ENCODE results near the gene LPAR5. TPM values are rescaled to one million over a fixed set of nuclear protein-coding genes. Genes with fewer than 3 reads are reported as not detected.
A peak's percentile ranks its signal among the peaks of the same experiment; 100 is the strongest.

The LPAR5 gene
- polyA plus RNA-seq (2011; rRNA removed) (not detected in 2 replicates), polyA minus RNA-seq (2011; rRNA and poly(A)+ RNA removed) (not detected in 2 replicates)

DNA sequence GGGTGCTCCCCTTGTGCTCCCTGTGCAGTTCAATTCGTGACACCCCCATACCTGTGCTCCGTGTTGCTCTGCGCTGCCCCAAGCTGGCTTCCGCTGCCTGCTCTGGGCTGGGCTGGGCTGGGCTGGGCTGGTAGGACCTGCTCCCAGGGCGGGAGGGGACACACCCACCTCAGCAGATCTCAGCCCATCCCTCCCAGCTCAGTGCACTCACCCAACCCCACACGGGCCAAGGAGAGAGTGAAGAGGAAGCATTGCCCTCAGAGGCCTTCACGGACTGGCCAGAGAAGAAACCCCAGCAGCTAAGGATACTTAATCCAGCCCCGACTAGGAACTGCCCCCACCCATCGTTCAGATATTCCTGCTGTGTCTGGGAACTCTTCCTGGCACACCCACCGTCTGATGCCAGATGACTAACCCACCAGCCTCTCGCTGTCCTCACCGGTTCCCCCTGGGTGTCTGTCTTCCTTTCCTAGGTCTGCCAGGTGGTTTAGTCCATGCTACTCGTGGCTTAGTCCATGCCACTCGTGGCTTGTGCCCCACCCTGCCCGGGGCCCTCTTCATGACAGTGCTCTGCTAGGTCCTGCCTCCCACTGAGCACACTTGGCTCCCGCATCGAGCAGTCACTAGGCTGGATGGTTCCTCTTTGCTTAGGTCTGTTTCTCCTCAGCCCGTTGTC is at the start of gene LPAR5:
Gene LPAR5, minus strand, starts transcription at position 104 of the 676 bp plus-strand sequence. CDS start 14,711 bp downstream, outside the sequence.
- peaks cover 11% of the 10 kb centered on the region for H3K27me3 ChIP-seq (ENCODE audit: control insufficient read depth, insufficient read depth, low read length)
- H3K27ac ChIP-seq (ENCODE audit: low read depth, low read length): no peak within 1 kb of the TSS
- H3K9me3 ChIP-seq (ENCODE audit: control insufficient read depth, insufficient read depth, low read length): no peaks in the 10 kb centered on the region; the same call in none of the 2 replicates
- TF ChIP-seq, protein P1, sequence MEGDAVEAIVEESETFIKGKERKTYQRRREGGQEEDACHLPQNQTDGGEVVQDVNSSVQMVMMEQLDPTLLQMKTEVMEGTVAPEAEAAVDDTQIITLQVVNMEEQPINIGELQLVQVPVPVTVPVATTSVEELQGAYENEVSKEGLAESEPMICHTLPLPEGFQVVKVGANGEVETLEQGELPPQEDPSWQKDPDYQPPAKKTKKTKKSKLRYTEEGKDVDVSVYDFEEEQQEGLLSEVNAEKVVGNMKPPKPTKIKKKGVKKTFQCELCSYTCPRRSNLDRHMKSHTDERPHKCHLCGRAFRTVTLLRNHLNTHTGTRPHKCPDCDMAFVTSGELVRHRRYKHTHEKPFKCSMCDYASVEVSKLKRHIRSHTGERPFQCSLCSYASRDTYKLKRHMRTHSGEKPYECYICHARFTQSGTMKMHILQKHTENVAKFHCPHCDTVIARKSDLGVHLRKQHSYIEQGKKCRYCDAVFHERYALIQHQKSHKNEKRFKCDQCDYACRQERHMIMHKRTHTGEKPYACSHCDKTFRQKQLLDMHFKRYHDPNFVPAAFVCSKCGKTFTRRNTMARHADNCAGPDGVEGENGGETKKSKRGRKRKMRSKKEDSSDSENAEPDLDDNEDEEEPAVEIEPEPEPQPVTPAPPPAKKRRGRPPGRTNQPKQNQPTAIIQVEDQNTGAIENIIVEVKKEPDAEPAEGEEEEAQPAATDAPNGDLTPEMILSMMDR (IDR thresholded peaks at IDR 0.05; ENCODE audit: low read depth, low read length): no peak
- CTCF ChIA-PET: interaction anchor here (1.2 kb wide), 1 partner anchor 48 kb away, joined by 3 read pairs; no protein-coding TSS in a partner anchor
- no peak within 1 kb of the TSS for H3K4me3 ChIP-seq (ENCODE audit: low read depth, low read length)
- POLR2A ChIA-PET: no interaction called here
- no peak for DNase-seq (ENCODE audit: low read depth, low spot score)

DNA sequence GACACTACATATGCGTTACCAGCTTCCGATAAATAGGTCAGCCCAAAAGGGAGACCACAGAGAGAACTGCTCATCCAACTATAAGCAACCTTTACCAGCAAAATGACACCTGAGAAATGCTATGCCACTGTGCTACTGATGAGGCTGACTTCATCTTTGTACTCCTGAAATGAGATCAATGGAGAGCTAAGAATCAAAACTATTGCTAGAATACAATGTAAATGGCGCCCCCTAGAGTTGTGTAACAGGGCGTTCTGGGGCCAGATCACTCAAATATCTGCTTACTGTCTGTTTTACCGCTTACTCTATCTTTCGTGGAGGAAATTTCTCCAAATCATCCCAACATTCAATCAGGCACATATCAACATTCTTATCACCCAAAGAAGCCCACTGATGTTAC is 48.9 kb upstream of the LPAR5 start:
- ChIA-PET POLR2A (interaction anchor here (0.7 kb wide), 1 partner anchor 39 kb away, joined by 3 read pairs; the partner anchor contains the start of gene COPS7A), CTCF (interaction anchor here (0.5 to 1.6 kb wide), 14 partner anchors 12 to 1147 kb away, joined by 3 to 15 read pairs (median 3); partner anchors contain the start of genes LPAR5 and MLF2)
- TF ChIP-seq, protein P1 (IDR thresholded peaks at IDR 0.05; ENCODE audit: low read depth, low read length): peak; percentile 51
- no peaks in the 10 kb centered on the region for H3K9me3 ChIP-seq (ENCODE audit: control insufficient read depth, insufficient read depth, low read length)
- DNase-seq (ENCODE audit: low read depth, low spot score): no peak
- no peak overlapping the region for H3K27ac ChIP-seq (ENCODE audit: low read depth, low read length)
- H3K4me3 ChIP-seq (ENCODE audit: low read depth, low read length): no peak overlapping the region
- no peaks in the 10 kb centered on the region for H3K27me3 ChIP-seq (ENCODE audit: control insufficient read depth, insufficient read depth, low read length)

DNA sequence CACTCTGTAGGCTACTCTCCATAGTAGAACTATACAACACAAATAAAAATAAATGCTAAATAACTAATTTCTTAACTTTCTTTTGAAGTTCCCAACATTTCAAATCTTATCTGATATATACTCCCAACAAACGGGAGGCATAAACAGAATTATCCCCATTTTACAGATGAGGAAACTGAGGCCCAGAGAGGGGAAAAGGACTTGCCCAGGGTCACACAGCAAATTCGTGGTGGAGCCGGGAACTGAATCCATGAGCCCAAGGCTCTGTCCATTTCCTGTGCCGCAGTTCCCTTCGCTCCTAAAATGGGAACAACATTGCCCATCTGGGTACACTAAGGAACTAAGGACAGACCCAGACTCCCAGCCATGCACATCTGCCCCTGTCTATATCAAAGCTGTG is 41.2 kb upstream of the LPAR5 start:
- CTCF ChIA-PET: no interaction called here
- DNase-seq (ENCODE audit: low read depth, low spot score): no peak
- H3K4me3 ChIP-seq (ENCODE audit: low read depth, low read length): no peak overlapping the region

DNA sequence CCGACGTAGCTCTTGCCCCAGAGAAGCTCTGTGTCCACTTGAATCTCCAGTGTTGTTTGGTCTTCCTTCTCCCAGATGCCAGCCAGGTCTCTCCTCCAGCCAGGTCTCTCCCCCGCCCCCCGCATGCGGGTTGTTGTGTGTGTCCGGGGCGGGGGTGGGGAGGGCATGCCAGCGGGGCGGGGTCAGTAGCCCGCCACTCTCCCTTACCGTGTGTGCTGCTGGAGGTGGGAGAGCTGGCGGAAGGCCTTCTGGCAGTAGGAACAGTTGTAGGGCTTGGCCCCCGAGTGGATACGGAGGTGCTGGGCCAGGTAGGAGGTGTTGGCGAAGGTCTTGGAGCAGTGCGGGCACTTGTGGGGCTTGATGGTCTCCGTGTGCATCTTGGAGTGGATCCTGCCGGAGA is 36.4 kb upstream of the LPAR5 start:
- no peak overlapping the region for H3K4me3 ChIP-seq (ENCODE audit: low read depth, low read length)
- no peak for DNase-seq (ENCODE audit: low read depth, low spot score)
- ChIA-PET POLR2A (no interaction called here), CTCF (interaction anchor here (3.0 kb wide), 1 partner anchor 12 kb away, joined by 15 read pairs; no protein-coding TSS in a partner anchor)
- H3K27ac ChIP-seq (ENCODE audit: low read depth, low read length): no peak overlapping the region
- TF ChIP-seq, protein P1 (IDR thresholded peaks at IDR 0.05; ENCODE audit: low read depth, low read length): no peak
- H3K9me3 ChIP-seq (ENCODE audit: control insufficient read depth, insufficient read depth, low read length): no peaks in the 10 kb centered on the region
- no peaks in the 10 kb centered on the region for H3K27me3 ChIP-seq (ENCODE audit: control insufficient read depth, insufficient read depth, low read length)

More for the DNA sequence above, 41.2 kb upstream of the LPAR5 start:
- Histone ChIP-seq H3K27ac (ENCODE audit: low read depth, low read length) (no peak overlapping the region), H3K9me3 (ENCODE audit: control insufficient read depth, insufficient read depth, low read length) (no peaks in the 10 kb centered on the region), H3K27me3 (ENCODE audit: control insufficient read depth, insufficient read depth, low read length) (no peaks in the 10 kb centered on the region)
- TF ChIP-seq, protein P1 (IDR thresholded peaks at IDR 0.05; ENCODE audit: low read depth, low read length): no peak
- POLR2A ChIA-PET: no interaction called here

DNA sequence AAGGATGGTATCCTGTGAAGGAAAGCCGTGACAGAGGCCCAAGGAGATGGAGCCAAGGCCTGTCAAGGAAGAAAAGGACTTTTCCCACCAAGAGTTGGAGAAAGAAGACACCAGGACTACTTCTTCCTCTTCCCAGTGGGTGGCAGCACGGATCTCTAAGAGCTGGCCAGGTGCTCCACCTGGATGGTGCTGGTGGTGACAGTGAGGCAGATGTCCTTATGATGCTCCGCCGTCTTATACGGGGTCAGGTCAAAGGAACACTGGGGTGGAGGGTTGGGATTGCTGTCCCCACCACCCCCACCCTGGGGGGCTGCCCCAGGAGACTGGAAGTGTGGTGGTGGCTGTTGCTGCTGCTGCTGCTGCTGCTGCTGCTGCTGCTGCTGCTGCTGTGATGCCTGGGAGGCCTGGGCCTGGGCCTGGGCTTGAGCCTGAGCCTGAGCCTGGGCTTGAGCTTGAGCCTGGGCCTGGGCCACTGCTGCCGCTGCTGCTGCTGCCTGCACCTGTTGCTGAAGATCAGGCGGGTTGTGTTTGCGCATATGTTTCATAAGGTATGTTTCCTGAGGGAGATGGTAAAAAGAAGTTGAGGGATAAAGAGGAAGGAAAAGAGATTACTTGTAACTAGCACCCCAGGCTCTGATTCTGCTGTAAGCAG is 31.9 kb upstream of the LPAR5 start:
- DNase-seq (ENCODE audit: low read depth, low spot score): no peak
- H3K9me3 ChIP-seq (ENCODE audit: control insufficient read depth, insufficient read depth, low read length): no peaks in the 10 kb centered on the region

More for the DNA sequence above, 31.9 kb upstream of the LPAR5 start:
- Histone ChIP-seq H3K4me3 (ENCODE audit: low read depth, low read length) (no peak overlapping the region), H3K27ac (ENCODE audit: low read depth, low read length) (no peak overlapping the region), H3K27me3 (ENCODE audit: control insufficient read depth, insufficient read depth, low read length) (no peaks in the 10 kb centered on the region)
- TF ChIP-seq, protein P1 (IDR thresholded peaks at IDR 0.05; ENCODE audit: low read depth, low read length): no peak
- CTCF ChIA-PET: interaction anchor here (1.5 kb wide), 1 partner anchor 23 kb away, joined by 4 read pairs; no protein-coding TSS in a partner anchor
- POLR2A ChIA-PET: no interaction called here
